Motor neuron (in vitro differentiated cells): Measurements from ENCODE around the gene VPS26B. TPM values are rescaled to one million over a fixed set of nuclear protein-coding genes. Genes with fewer than 3 reads are reported as not detected.

Source experiments
- ATAC-seq, 8 experiments: fragments of 200-7000 bp; cut with Tn5 transposase; replicated peaks in 6 of 8; 2 replicates each; pipeline ENCODE4 v1.8.0; 2021; ENCODE audit warnings: mild to moderate bottlenecking in 8 of 8, moderate library complexity in 8 of 8
- H3K27ac ChIP-seq, 2 donors: fragments of 250-450 bp; sonication (Bioruptor Pico); 2 replicates each; pipeline ENCODE4 v1.9.0; 2021; ENCODE audit warnings: antibody characterized with exemption in 2 of 2, mild to moderate bottlenecking in 2 of 2, moderate library complexity in 1 of 2
- H3K4me1 ChIP-seq, 2 donors: fragments of 250-450 bp; sonication (Bioruptor Pico); replicated peaks in 1 of 2; 2 replicates each; pipeline ENCODE4 v1.6.1; 2021; ENCODE audit warnings: antibody characterized with exemption in 2 of 2, mild to moderate bottlenecking in 2 of 2, moderate library complexity in 1 of 2
- H3K4me3 ChIP-seq, 5 donors: fragments of 250-450 bp; sonication (Bioruptor Pico); 2 replicates each; pipeline ENCODE4 v1.9.0; 2021; ENCODE audit warnings: antibody characterized with exemption in 5 of 5, mild to moderate bottlenecking in 5 of 5, moderate library complexity in 4 of 5
- WGBS, 10 experiments: fragments of 450-650 bp; shearing (Covaris generic); methylation state at CpG; one replicate each; pipeline ENCODE4 v1.0.0; 2022; 5-methylcytosine and 5-hydroxymethylcytosine counted together
- in situ Hi-C, 9 experiments: fragments of 400-800 bp; cut with MboI; loops; one replicate each; pipeline ENCODE4 v1.15.0; 2021; ENCODE audit warnings: low sequenced_read_pairs in 9 of 9, low pct_unique_long_range_greater_than_20kb in 2 of 9; ENCODE audit not compliant: unreplicated experiment in 9 of 9
- total RNA-seq, 8 experiments: library from RNA; unstranded; fragments of 300-600 nt; gene quantifications; 2 replicates each; pipeline versions ENCODE4 v1.2.3 to v1.2.4, GENCODE V29; 2022

VPS26B gene
- total RNA-seq, 8 experiments from 2014 or later, result 22.3 to 46.0 (median 37.0) TPM

DNA sequence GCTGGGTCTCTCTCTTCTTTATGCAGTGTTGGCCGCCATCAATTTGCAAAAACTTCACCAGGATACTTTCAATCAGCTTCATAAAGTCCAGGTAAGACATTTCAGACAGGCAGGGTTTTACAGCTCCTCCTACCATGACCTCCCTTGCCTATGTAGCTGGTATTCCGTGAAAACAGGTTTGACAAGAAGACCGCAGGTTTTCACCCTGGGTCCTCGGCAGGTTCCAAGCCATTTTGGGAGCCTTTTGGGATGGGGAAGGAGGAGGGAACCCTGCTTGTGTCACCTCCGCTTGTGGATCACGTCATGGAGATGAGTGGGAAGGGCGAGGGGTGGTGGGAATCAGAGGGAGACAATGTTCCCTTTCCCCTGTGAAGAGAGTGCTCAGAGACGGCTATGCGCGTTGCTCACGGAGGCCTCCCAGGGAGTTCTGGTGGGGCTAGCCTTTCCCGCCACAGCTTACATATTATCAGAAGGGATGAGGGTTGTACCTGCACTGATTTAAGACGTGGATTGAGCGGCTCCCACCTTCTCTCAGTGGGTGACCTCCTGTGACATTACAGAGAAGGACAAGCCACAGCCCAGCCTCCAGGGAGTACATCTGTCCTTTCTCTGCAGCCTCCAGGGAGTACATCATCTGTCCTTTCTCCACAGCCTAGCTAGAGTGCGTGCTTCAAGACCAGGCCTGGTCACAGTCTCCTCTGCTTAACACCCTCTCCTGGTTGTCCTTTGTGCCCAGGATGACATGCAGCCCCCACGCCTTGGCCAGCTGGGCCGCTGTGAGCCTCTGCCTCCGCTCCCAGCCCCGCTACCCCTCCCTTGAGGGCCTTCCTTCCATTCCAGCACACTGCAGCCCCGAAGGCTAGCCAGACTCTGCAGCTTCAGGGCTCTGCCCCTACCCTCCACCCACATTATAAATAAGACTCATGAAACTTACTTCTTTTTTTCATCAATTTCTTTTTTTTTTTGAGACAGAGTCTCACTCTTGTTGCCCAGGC, 68.9 kb downstream of the VPS26B start:
- Histone ChIP-seq H3K4me3 (no peak overlapping the region), H3K4me1 (peaks cover 12 to 16% of the 10 kb centered on the region in 2 donors), H3K27ac (no peak overlapping the region)
- ATAC-seq, result no peak
- in situ Hi-C loops, result no loop called here
- 0 to 100% (median 49%) methylated on average over 1 to 10 of the region's 20 CpGs; no CpG with 5 or more reads in 3 of the 10 experiments for WGBS, 10 experiments

GRCh38 chr11:134294664-134295063, 70.2 kb downstream of the VPS26B start:
- Histone ChIP-seq H3K27ac (no peak overlapping the region), H3K4me3 (no peak overlapping the region), H3K4me1 (peaks cover 7 to 11% of the 10 kb centered on the region in 2 donors)
- in situ Hi-C loops, result no loop called here
- 35 to 93% (median 82%) methylated on average over 2 to 9 of the region's 9 CpGs for WGBS, 10 experiments
- ATAC-seq, result no peak

Other genes starting within 250 kb of the VPS26B start
- 100 to 1,000 TPM in 1 of 8 experiments, 10 to 100 TPM in 7; 34.1 to 141 (median 58.4) TPM for gene JAM3, start 155.6 kb upstream of the VPS26B start, total RNA-seq
- gene NCAPD3, start 704 bp upstream of the VPS26B start, total RNA-seq, result 10 to 100 TPM in 7 of 8 experiments, 1 to 10 TPM in 1; 6.5 to 54.4 (median 12.1) TPM
- 10 to 100 TPM; 45.7 to 97.0 (median 70.3) TPM for gene THYN1, start 28.7 kb downstream of the VPS26B start, total RNA-seq
- gene ACAD8, start 28.9 kb downstream of the VPS26B start, total RNA-seq, result 10 to 100 TPM; 21.4 to 45.0 (median 28.2) TPM
- gene GLB1L3, start 51.7 kb downstream of the VPS26B start, total RNA-seq, result 1 to 10 TPM in 3 of 8 experiments, under 1 TPM in 4, not detected in 1; 0.13 to 1.7 (median 1.00) TPM
- gene GLB1L2, start 107.3 kb downstream of the VPS26B start, total RNA-seq, result 10 to 100 TPM in 1 of 8 experiments, 1 to 10 TPM in 7; 1.8 to 13.6 (median 5.2) TPM
- gene B3GAT1, start 187.6 kb downstream of the VPS26B start, total RNA-seq, result 10 to 100 TPM in 5 of 8 experiments, 1 to 10 TPM in 1, under 1 TPM in 2; 0.18 to 23.9 (median 17.6) TPM